Fibroblast of mammary gland (primary cell): ENCODE results near the gene PHLDB2.

Experiments
- DNase-seq: peaks from one replicate; pipeline ENCODE4 v3.0.0-alpha.2; 2010; ENCODE audit warnings: low read depth
- H3K4me3 ChIP-seq: 2 replicates; pipeline ENCODE4 v1.5.1; 2011; ENCODE audit warnings: low read depth, mild to moderate bottlenecking, low read length, moderate library complexity; ENCODE audit not compliant: control insufficient read depth
- TF ChIP-seq, protein P1 (sequence below): conservative IDR thresholded peaks from 2 replicates; pipeline ENCODE4 v1.5.1; 2011; ENCODE audit warnings: low read depth, low read length, inconsistent platforms; ENCODE audit not compliant: control insufficient read depth, insufficient read depth

PHLDB2 gene

GRCh38 chr3:111913163-111913763 is 54.2 kb downstream of the PHLDB2 start:
- TF ChIP-seq, protein P1, sequence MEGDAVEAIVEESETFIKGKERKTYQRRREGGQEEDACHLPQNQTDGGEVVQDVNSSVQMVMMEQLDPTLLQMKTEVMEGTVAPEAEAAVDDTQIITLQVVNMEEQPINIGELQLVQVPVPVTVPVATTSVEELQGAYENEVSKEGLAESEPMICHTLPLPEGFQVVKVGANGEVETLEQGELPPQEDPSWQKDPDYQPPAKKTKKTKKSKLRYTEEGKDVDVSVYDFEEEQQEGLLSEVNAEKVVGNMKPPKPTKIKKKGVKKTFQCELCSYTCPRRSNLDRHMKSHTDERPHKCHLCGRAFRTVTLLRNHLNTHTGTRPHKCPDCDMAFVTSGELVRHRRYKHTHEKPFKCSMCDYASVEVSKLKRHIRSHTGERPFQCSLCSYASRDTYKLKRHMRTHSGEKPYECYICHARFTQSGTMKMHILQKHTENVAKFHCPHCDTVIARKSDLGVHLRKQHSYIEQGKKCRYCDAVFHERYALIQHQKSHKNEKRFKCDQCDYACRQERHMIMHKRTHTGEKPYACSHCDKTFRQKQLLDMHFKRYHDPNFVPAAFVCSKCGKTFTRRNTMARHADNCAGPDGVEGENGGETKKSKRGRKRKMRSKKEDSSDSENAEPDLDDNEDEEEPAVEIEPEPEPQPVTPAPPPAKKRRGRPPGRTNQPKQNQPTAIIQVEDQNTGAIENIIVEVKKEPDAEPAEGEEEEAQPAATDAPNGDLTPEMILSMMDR, result no peak
- DNase-seq, result no peak

GRCh38 chr3:111915905-111916304 is 56.8 kb downstream of the PHLDB2 start:
- TF ChIP-seq, protein P1, result no peak
- no peak for DNase-seq
- no peak overlapping the region for H3K4me3 ChIP-seq

More at GRCh38 chr3:111913163-111913763, 54.2 kb downstream of the PHLDB2 start:
- H3K4me3 ChIP-seq, result no peak overlapping the region

- TF ChIP-seq, protein P1, result no peak
- no peak overlapping the region for H3K4me3 ChIP-seq
- no peak for DNase-seq
These were observed 58.2 kb downstream of the PHLDB2 start for GRCh38 chr3:111917300-111917699.

GRCh38 chr3:111919370-111920065 is 60.5 kb downstream of the PHLDB2 start:
- TF ChIP-seq, protein P1, result no peak
- no peak for DNase-seq
- H3K4me3 ChIP-seq, result no peak overlapping the region

GRCh38 chr3:111921181-111921580 is 62.1 kb downstream of the PHLDB2 start:
- TF ChIP-seq, protein P1, result no peak
- no peak overlapping the region for H3K4me3 ChIP-seq
- DNase-seq, result no peak

- H3K4me3 ChIP-seq, result no peak overlapping the region
- DNase-seq, result no peak
- TF ChIP-seq, protein P1, result no peak
These were observed 64.2 kb downstream of the PHLDB2 start for GRCh38 chr3:111923095-111923771.
